HUES64 (cell line): ENCODE data around the gene PLOD2.
A peak's percentile ranks its signal among the peaks of the same experiment; 100 is the strongest.

ENCODE experiments used
- H3K27ac ChIP-seq: 2 replicates; pipeline ENCODE4 v1.7.0; 2013; ENCODE audit warnings: low read depth, low read length, inconsistent platforms
- H3K27me3 ChIP-seq: 2 replicates; pipeline ENCODE4 v1.6.1; 2013; ENCODE audit warnings: mild to moderate bottlenecking, low read length; ENCODE audit not compliant: insufficient read depth
- H3K36me3 ChIP-seq: 2 replicates; pipeline ENCODE4 v1.6.1; 2013; ENCODE audit warnings: mild to moderate bottlenecking, low read length; ENCODE audit not compliant: insufficient read depth
- H3K4me1 ChIP-seq: 2 replicates; pipeline ENCODE4 v1.6.1; 2013; ENCODE audit warnings: mild to moderate bottlenecking, low read length, moderate library complexity; ENCODE audit not compliant: insufficient read depth
- H3K4me3 ChIP-seq: 2 replicates; pipeline ENCODE4 v1.5.1; 2013; ENCODE audit warnings: mild to moderate bottlenecking, low read length, moderate library complexity
- H3K9ac ChIP-seq: 2 replicates; pipeline ENCODE4 v1.6.1; 2013; ENCODE audit warnings: mild to moderate bottlenecking, low read depth, low read length
- H3K9me3 ChIP-seq: 2 replicates; pipeline ENCODE4 v1.6.1; 2013; ENCODE audit warnings: low read depth, low read length; ENCODE audit not compliant: insufficient read depth
- WGBS: fragments of 150-250, 120-280 bp; methylation state at CpG from one replicate; pipeline ENCODE4 v1.1.7; 2013; ENCODE audit warnings: missing lambda C conversion rate; 5-methylcytosine and 5-hydroxymethylcytosine counted together

Gene PLOD2

DNA sequence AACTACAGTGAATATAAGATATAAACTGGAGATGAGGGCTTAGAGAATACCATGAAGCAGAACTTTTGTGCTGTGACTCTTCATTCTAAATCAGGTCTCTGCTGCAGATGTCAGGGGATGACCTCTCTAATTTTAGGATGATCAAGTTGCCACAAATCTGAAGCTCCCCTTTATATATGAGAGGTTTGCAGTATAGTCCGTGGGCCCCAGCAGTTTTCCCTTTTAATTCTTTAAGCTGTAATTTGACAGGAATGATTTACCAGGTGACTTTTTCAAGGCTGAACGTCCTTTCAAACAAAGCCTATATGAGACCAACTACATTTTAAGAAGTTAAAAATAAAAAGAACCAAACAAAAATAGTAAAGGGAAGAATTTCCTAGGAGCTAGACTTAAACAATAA is 4.9 kb upstream of the PLOD2 start:
- 80% methylated on average over 1 of the region's 2 CpGs for whole genome bisulfite sequencing
- H3K9ac ChIP-seq = no peak overlapping the region

DNA sequence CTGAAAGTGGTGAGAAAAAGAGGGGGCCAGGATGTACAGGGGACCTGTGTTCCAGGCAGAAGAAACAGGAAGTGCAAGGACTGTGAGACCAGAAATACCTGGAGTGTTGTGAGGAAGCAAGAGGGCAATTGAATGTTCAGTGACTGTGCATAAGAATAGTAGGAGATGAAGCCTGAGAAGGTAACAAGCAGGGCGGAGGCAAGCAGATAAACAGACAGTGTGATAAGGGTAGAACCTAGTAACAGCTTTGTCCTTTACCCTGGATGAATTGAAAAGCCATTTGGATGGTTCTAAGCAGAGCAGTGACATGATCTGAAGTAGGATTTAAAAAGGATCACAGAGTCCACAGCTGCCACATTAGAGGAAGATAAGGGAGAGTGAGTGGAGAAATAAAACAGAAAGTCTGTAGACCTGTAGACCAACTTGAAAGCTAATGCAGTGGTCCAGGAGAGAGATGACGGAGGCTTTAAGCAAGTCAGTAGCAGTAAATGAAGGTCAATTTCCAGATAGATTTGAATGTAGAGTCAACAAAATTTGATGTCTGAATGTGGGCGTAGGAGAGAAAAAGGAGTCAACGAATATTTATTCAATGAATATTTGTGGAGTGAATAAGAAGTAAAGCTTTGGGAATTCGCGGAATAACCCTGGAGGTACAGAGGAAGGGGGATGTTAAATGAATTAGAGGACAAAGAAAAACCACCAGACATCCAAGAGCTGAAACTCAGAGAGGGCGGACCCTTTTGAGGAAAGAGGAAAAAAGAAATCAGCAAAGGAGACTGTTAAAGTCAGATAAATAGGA is 4.2 kb upstream of the PLOD2 start:
- Histone ChIP-seq H3K4me3 (no peak overlapping the region), H3K27ac (no peak overlapping the region), H3K36me3 (no peaks in the 10 kb centered on the region), H3K9ac (no peak overlapping the region), H3K9me3 (no peaks in the 10 kb centered on the region), H3K27me3 (peaks cover 15% of the 10 kb centered on the region; the same call in 1 of the 2 replicates), H3K4me1 (peaks cover 18% of the 10 kb centered on the region; the same call in 1 of the 2 replicates)
- 90% methylated on average over 7 of the region's 7 CpGs for WGBS

More for the DNA sequence above, 4.9 kb upstream of the PLOD2 start:
- Histone ChIP-seq H3K9me3 (no peaks in the 10 kb centered on the region), H3K36me3 (no peaks in the 10 kb centered on the region), H3K27ac (no peak overlapping the region), H3K4me3 (no peak overlapping the region), H3K27me3 (peaks cover 15% of the 10 kb centered on the region; the same call in 1 of the 2 replicates), H3K4me1 (peaks cover 18% of the 10 kb centered on the region; the same call in 1 of the 2 replicates)

- Histone ChIP-seq H3K4me3 (no peak overlapping the region), H3K36me3 (no peaks in the 10 kb centered on the region), H3K9ac (no peak overlapping the region), H3K4me1 (peaks cover 22% of the 10 kb centered on the region), H3K27ac (no peak overlapping the region), H3K27me3 (peaks cover 15% of the 10 kb centered on the region; the same call in 1 of the 2 replicates), H3K9me3 (no peaks in the 10 kb centered on the region)
Observed at GRCh38 chr3:146164506-146164905, 3.5 kb upstream of the PLOD2 start.

DNA sequence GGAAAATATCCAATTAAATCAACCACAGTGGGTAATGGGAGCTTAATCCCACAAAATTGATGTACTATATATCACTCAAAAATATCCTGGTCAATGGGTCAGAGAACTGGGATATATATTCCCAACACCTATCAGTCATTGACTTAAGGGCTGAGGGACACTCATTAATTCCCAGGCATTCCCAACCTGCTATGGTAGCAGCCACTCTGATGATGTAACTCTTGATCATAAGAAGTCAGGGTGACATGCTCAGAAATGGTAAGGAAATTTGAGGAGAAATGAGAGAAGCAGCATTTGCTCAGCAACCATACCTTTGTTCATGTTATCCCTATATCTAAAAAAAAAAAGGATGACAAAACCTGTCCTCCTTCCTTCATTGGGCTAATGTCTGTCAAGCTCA is 3.1 kb upstream of the PLOD2 start:
- no peak overlapping the region for H3K4me3 ChIP-seq
- peaks cover 27% of the 10 kb centered on the region for H3K4me1 ChIP-seq
- H3K27ac ChIP-seq = no peak overlapping the region
- H3K27me3 ChIP-seq = peaks cover 15% of the 10 kb centered on the region; the same call in 1 of the 2 replicates
- no peaks in the 10 kb centered on the region for H3K36me3 ChIP-seq
- H3K9ac ChIP-seq = no peak overlapping the region
- no peaks in the 10 kb centered on the region for H3K9me3 ChIP-seq

GRCh38 chr3:146163584-146163983 is 2.6 kb upstream of the PLOD2 start:
- Histone ChIP-seq H3K9ac (no peak overlapping the region), H3K27ac (no peak overlapping the region), H3K4me3 (no peak overlapping the region), H3K9me3 (no peaks in the 10 kb centered on the region), H3K27me3 (peaks cover 15% of the 10 kb centered on the region; the same call in 1 of the 2 replicates), H3K4me1 (peaks cover 32% of the 10 kb centered on the region), H3K36me3 (no peaks in the 10 kb centered on the region)
- 92% methylated on average over 2 of the region's 2 CpGs for WGBS

DNA sequence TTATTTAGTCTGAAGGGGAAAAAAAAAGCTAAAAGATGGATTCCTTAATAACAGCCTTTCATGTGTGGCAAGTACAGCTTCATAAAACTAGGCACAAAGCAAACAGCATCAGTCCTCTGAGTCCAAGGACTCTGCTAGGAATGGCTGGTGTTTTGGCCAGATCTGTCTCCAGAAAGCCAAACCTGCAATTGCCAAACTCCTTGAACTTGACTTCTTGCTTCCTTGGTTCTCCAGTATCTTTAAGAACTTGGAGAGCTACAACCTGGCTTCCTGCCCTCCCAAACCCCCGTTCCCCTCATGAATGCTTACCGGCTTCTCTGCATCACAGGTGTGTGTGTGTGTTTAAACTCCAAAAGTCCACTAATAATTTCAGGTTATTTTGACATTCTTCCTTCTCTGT is 1.6 kb upstream of the PLOD2 start:
- Histone ChIP-seq H3K4me3 (no peak overlapping the region), H3K27me3 (peaks cover 15% of the 10 kb centered on the region; the same call in 1 of the 2 replicates), H3K4me1 (peaks cover 39% of the 10 kb centered on the region), H3K9me3 (no peaks in the 10 kb centered on the region), H3K36me3 (no peaks in the 10 kb centered on the region), H3K27ac (no peak overlapping the region), H3K9ac (no peak overlapping the region)
- 92% methylated on average over 2 of the region's 2 CpGs for WGBS

DNA sequence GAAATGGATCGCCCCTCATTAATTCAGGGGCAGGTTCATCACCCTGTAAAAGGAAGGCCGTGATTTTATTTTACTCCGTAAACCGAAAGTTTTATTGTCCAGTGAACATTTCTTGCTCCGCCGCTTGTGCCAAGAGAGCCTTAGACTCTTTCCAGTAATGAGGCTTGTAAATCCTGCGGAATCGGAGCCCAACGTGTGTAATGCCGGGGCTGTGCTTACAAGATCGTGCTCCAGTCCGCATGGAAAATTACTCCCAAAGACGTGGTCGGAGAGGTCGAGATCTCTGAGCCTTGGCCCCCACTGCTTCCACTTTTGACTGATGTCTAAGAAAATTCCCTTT is 649 bp upstream of the PLOD2 start:
- Histone ChIP-seq H3K9me3 (no peaks in the 10 kb centered on the region), H3K27me3 (peaks cover 15% of the 10 kb centered on the region; the same call in 1 of the 2 replicates), H3K4me1 (peaks cover 43% of the 10 kb centered on the region), H3K9ac (peak overlapping the region; percentile 76), H3K36me3 (no peaks in the 10 kb centered on the region), H3K4me3 (peak overlapping the region; percentile 80), H3K27ac (no peak overlapping the region)
- WGBS = 81% methylated on average over 15 of the region's 15 CpGs

DNA sequence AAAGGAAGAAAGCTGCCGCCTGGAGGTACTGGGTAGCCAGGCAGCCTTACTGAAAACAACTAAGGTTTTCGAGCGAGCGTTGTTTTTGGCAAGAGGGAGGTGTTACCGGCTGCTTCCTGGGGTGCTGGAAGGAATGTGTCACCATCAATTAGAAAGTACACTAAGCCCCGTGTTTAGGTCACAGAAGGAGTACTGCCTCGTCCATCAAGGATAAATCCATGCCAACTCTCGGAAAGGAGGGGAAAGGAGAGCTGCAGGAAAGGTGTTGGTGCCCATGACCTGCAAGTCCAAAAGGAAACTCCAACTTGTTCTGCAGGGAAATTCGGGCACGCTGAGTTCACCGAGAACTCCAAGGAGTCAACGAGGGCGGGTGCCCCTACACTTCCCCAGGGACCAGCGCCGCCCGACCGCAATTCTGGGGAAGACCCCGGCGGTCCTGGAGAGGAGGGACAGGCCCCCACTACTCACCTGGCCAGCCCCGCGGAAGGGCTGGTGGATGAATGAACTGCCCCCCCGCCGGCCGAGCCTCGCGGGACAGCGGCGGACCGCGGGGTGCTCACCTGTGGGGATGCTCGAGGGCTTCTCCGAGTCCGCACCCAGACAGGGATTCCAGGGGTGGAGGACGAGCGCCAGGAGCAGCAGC is 542 bp downstream of the PLOD2 start:
- Histone ChIP-seq H3K9ac (peak overlapping the region; percentile 76), H3K9me3 (no peaks in the 10 kb centered on the region), H3K27me3 (peaks cover 15% of the 10 kb centered on the region; the same call in 1 of the 2 replicates), H3K36me3 (no peaks in the 10 kb centered on the region), H3K27ac (peak overlapping the region; percentile 69; the same call in 1 of the 2 replicates), H3K4me3 (peak overlapping the region; percentile 80), H3K4me1 (peaks cover 40% of the 10 kb centered on the region)
- WGBS = under 1% methylated on average over 35 of the region's 35 CpGs

DNA sequence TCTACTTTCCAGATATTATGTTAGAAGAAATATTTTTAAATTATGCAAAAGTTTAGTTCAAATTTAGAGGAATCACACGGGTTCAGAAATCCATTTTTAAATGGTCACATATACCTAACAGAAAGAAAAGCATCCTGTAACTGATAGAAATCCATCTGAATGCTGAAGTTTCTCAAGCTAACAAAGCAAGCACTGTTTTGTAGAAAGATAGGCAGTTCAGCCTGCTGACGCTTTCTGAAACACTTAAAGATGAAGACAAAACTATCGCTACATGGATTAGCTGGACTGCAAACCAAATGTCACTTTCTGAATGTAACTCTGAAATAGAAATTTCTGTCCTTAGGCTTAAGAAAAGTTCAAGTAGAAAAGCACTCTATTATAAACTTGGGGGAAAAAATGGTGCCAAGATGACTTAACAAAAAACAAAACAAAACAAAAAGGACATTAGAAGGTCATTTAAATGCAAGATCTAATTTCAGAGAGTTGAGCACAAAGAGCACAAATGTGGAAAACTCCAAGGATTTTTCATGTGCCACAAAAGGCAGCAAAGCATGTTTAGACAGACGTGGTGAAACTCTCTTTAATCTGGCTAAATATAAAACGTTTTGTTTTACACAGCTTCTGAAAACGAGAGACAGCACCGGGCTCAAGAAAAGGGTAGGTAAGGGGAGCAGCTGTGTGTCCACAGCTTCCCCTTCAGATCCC is 1.2 kb downstream of the PLOD2 start:
- H3K4me1 ChIP-seq = peaks cover 37% of the 10 kb centered on the region
- H3K4me3 ChIP-seq = peak overlapping the region; percentile 80
- H3K27ac ChIP-seq = peak overlapping the region; percentile 69
- H3K9ac ChIP-seq = peak overlapping the region; percentile 76
- H3K27me3 ChIP-seq = peaks cover 15% of the 10 kb centered on the region; the same call in 1 of the 2 replicates
- H3K36me3 ChIP-seq = no peaks in the 10 kb centered on the region
- 25% methylated on average over 7 of the region's 7 CpGs for WGBS
- no peaks in the 10 kb centered on the region for H3K9me3 ChIP-seq

GRCh38 chr3:146159037-146159436 is 1.9 kb downstream of the PLOD2 start:
- WGBS = 91% methylated on average over 4 of the region's 4 CpGs
- Histone ChIP-seq H3K4me3 (peak overlapping the region; percentile 80), H3K9ac (peak overlapping the region; percentile 76; the same call in 1 of the 2 replicates), H3K27ac (no peak overlapping the region), H3K36me3 (no peaks in the 10 kb centered on the region), H3K27me3 (peaks cover 15% of the 10 kb centered on the region; the same call in 1 of the 2 replicates), H3K4me1 (peaks cover 39% of the 10 kb centered on the region), H3K9me3 (no peaks in the 10 kb centered on the region)
